Medulla oblongata (tissue), 1 donor: ENCODE results near the gene ZFYVE9.
A peak's percentile ranks its signal among the peaks of the same experiment; 100 is the strongest.
"Not testable (repeated sequence)": the region's sequence is repeated elsewhere in the genome, so short reads cannot be mapped to it uniquely, and the experiment has no call there.

Experiments used
- DNase-seq: peaks from one replicate; pipeline ENCODE4 v3.0.0-alpha.2; 2015; ENCODE audit errors: extremely low spot score

Gene ZFYVE9

GRCh38 chr1:52141513-52142219 lies at the start of gene ZFYVE9:
ZFYVE9 (plus strand) TSS chr1:52142089; CDS start chr1:52233207, 91,118 bp downstream.
- peak; percentile 78 for DNase-seq

- DNase-seq: not testable (repeated sequence)
Observed at GRCh38 chr1:52094300-52094699, 47.6 kb upstream of the ZFYVE9 start.

DNA sequence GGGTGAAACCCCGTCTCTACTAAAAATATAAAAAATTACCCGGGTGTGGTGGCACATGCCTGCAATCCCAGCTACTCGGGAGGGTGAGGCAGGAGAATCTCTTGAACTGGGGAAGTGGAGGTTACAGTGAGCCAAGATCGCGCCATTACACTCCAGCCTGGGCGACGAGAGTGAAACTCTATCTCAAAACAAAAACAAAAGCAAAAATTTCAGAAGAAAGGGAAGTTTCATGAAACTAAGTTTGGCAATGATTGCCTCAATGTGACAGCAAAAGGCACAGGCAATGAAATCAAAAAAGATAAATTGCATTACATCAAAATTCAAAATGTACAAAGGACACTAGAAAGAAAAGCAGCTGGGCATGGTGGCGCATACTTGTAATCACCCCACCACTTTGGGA lies 45.7 kb upstream of the ZFYVE9 start:
- DNase-seq: no peak

DNA sequence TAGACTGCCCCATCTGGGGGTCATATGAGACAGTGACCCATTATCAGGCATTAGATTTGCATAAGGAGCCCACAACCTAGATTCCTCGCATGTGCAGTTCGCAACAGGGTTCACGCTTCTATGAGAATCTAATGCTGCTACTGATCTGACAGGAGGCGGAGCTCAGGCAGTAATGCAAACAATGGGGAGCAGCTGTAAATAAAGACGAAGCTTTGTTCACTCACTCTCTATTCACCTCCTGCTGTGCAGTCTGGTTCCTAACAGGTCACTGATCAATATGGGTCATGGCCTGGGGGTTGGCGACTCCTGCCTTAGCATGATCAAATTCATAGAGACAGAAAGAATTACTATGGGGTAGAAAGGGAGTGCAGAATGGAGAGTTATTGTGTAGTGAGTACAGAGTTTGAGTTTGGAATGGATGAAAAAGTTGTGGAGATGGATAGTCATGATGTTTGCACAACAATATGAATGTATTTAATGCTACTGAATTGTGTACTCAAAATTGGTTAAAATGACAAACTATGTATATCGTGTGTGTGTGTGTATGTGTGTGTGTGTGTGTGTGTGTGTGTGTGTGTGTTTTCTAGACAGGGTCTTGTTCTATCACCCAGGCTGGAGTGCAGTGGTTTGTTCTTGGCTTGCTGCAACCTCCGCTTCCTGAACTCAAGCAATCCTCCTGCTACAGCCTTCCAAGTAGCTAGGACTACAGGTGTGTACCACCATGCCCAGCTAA lies 43.6 kb upstream of the ZFYVE9 start:
- no peak for DNase-seq

- DNase-seq: no peak
Observed at GRCh38 chr1:52102336-52103013, 39.4 kb upstream of the ZFYVE9 start.

- peak; percentile 45 for DNase-seq
Observed at GRCh38 chr1:52111492-52111891, 30.4 kb upstream of the ZFYVE9 start.

DNA sequence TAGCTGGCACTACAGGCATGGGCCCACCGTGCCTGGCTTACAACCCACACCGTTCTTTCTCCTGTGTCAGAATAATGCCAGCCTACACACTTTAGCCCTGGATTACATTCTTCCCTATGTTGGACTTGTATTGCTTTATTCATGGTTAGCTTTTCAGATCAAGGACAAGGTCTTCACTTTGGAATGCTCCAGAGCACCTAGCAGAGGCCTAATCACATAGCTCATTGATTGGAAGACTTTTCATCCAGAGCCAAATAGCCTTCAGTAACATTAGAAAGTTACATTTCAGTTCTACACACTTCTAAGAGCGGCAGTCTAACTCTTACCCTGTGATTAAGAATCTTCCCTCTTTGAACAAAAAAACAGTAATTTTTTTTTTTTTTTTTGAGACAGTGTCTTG lies 29.4 kb upstream of the ZFYVE9 start:
- no peak for DNase-seq

GRCh38 chr1:52119301-52120079 lies 22.4 kb upstream of the ZFYVE9 start:
- DNase-seq: no peak

- no peak for DNase-seq
Observed at GRCh38 chr1:52122384-52122783, 19.5 kb upstream of the ZFYVE9 start.

DNA sequence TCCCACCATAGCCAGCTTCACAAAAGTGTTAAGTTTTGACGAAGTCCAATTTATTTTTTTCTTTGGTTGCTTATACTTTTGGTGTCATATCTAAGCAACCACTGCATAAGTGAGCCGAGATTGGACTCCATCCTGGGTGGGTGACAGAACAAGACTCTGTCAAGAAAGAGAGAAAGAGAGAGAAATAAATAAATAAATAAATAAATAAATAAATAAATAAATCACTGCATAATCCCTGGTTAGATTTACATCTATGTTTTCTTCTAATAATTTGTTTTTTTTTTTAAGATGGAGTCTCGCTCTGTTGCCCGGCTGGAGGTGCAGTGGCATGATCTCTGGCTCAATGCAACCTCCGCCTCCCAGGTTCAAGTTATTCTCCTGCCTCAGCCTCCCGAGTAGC lies 18.3 kb upstream of the ZFYVE9 start:
- DNase-seq: no peak

GRCh38 chr1:52125736-52126359 lies 16.0 kb upstream of the ZFYVE9 start:
- DNase-seq: no peak

DNA sequence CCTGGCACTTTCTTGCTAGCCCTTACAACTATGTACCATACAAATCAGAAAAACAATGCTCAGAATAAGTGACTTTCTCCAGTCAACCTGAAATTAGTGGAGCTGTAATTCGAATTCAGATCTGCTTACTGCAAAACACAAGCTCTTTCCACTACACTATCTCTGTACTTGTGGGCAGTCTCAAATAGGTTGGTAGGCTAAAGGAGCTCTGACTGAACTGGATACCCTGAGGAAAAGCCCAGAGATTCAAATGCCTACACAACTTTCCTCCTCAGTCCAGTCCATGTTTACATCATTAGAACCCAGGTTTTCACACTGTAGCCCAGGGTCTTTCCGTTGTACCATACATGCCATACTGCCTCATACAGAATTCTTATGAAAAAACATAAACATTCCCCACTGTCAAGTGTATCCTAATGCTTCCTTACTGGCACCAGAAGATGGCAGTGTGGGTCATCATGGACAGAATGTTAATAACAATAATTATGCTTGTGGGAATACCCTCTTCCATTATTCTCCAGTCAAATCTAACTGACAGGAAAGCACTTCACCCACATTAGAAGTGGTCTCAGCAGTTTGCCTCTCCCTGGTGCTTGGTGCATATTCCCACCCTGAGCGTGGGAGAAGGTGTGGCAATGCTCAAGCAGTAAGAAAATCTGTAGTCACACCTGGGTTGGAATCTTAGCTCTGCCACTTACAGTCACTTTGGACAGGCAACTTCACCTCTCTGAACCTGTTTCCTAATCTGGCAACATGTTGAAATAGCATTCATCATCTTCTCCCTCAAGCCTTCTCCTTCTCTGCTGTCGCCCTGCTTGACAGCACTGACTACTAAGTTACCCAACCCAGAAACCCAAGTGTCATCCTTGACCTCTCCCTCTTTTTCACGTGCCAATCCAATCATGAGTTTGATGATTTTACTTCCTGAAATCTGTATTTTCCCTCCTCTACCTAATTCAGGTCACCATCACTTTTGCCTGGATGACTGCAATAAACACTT lies 14.4 kb upstream of the ZFYVE9 start:
- peak; percentile 64 for DNase-seq

- DNase-seq: no peak
Observed at GRCh38 chr1:52139817-52140540, 1.9 kb upstream of the ZFYVE9 start.

DNA sequence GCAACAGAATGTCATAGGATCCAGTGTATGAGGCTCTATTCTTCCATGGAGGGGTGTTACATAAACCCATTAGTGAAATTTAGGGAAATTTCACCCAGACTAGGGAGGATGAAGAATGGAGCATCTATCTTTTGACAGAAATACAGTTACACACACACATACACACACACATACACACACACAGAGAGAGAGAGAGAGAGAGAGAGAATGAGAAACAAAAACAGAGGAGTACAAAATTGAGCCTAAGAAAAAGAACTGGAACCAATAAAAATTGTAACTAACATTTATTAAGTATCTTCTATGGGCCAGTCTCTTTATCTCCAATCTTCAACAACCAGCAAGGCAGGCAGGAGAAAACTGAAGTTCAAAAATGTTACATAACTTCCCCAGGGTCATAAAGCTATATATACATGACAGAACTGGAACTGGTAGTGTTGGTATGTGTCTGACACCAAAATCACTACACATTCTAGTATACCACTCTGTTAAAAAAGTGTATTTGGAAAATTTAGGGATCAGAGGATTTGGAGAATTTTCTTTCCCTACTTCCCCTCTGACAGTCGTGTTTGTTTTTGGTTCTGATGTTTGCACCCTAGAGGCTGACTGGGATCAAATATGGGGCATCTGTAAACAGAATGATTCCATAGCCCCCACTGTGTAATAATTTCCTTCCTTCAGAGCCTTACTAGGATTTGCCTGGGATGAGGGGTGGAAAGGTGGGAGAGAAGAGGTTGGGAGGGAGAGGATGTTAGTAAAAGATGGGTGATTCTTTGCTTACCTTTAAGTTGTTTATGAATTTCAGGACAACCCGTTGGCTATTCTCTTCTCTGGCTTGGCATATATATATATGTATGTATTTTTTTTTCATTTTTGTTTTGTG lies 1.0 kb upstream of the ZFYVE9 start:
- DNase-seq: peak; percentile 14

GRCh38 chr1:52142220-52143183 lies 613 bp downstream of the ZFYVE9 start:
- peak; percentile 43 for DNase-seq

- no peak for DNase-seq
Observed at GRCh38 chr1:52145137-52145536, 3.2 kb downstream of the ZFYVE9 start.

GRCh38 chr1:52150445-52150844 lies 8.6 kb downstream of the ZFYVE9 start:
- not testable (repeated sequence) for DNase-seq
